HG03060 (cell line): Measurements from ENCODE around the gene AP3S2.

Experiments used
- ATAC-seq: cut with Tn5 transposase; IDR thresholded peaks from one replicate; pipeline ENCODE4 v1.9.1; 2021; ENCODE audit warnings: low read depth, moderate number of reproducible peaks; ENCODE audit not compliant: unreplicated experiment

AP3S2 gene

DNA sequence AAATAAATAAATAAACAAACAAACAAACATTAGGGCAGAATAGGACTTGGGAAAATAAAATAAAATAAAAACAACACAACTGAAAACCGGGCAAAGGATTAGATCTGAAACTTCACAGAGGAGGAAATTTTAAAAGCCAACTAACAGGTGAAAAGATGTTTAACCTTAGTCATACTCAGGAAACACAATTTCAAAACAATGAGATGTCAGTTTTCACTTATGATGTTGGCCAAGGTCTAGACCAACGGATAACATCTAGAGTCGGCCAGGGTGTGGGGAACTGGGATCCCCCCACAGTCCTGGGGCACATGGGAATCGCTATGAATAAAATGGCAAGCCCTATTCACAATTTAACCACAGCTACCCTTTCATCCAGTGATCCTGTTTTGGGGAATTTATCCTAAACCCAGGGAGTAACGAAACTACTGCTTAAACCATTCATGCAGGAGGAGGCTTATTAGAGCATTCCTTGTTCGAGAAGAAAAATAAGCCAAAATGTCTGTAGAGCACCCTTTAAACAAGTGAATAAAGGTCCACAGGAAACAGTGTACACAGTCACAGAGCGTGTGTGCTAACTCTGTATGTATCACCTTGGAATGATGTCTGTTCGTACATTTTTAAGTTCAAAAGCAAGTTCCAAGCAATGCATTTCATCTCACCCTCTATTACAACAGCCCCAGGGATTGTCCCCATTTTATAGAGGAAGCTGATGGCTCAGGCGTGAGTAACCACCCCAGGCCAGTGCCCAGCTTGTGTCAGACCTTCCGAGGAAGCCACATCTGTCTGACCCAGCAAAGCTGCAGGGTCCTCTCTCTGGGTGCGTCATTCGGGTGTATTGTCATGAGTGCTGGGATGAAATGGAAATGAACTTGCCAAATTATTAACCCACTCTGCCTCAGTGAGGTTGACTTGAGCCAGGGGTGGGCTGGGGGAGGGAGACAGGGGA, 72.9 kb downstream of the AP3S2 start:
- ATAC-seq = no peak

DNA sequence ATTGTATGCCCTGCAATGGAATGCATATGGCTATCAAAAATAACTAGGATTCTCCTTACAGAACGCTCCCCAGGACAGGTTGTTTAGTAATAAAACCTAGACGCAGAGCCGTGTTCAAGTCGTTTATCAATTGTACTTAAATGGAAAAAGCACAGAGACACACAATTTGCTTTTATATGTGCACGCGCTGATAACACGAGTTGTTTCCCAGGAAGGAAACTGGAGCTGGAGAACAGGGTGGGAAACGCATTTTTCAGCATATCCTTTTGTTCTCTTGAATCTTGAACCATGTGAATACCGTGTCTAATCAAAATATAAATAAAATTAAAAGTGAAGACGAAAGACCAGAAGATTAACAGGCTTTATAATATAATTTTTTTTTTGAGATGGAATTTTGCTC, 75.5 kb downstream of the AP3S2 start:
- no peak for ATAC-seq

GRCh38 chr15:89817701-89818280, 76.0 kb downstream of the AP3S2 start:
- no peak for ATAC-seq

DNA sequence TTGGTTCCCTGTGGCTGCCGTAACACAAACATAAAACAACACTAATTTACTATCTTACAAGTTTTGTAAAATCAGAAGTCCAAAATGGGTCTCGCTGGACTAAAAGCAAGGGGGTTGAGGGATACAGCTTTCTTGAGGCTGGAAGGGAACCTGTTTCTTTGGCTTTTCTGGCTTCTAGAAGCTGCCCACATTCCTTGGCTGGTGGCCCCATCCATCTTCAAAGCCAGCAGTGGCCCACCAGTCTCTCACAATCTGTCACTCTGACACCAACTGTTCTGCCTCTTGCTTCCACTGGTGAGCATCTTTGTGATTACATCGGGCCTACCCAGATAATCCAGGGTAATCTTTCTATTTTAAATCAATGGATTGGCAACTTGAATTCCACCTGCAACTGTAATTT, 78.0 kb downstream of the AP3S2 start:
- ATAC-seq = no peak

GRCh38 chr15:89814112-89814742, 79.6 kb downstream of the AP3S2 start:
- ATAC-seq = no peak

DNA sequence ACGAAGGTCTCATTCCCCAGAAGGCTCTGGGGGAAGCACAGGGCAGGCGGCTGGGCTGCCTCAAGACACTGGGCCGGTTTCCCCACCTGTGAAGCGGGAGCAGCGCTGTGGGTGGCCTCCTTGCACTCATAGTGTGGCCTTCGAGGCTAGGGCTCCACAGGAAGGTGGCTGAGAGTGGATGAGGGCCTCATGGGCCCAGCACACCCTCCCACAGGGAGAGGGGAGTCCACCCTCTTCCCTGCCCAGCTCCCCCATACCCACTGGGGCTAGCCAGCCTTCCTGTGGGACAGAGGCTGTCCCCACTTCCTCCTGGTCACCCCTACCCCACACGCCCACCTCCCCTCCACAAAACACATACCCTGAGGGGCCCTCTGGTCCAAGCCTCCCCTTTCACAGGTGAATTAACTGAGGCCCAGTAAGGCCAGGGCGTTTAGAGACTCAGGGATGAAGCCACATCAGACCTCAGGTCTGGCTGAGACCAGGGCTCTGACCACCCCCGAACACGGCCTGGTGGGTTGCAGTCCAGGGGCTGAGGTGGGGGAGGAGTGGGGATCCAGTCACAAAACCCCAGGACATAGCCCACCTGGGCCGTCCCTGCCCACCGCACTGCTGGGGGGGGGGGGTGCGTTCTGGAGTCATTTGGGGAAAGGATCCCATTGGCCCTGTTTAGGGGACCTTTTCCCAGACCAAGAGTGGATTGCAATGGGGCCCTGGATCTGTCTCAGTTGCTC, 80.2 kb downstream of the AP3S2 start:
- ATAC-seq = no peak

- no peak for ATAC-seq
These were observed 80.9 kb downstream of the AP3S2 start for GRCh38 chr15:89812847-89813320.

GRCh38 chr15:89812011-89812846, 81.6 kb downstream of the AP3S2 start:
- no peak for ATAC-seq

- ATAC-seq = no peak
These were observed 83.0 kb downstream of the AP3S2 start for GRCh38 chr15:89810837-89811236.

DNA sequence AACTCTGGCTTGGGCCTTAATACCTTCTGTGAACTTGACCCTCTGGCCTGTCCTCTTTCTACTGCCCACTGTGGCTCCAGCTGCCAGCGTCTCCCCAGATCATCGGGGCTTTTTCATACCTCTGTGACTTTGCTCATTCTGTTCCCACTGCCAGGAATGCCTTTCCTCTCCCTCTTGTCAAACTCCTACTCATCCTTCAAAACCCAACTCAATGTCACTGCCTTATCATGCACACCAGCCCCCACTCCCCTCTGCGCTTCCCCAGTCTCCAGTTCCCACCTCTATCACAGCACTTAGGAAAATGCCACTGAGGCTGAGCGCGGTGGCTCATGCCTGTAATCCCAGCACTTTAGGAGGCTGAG, 84.0 kb downstream of the AP3S2 start:
- ATAC-seq = no peak

DNA sequence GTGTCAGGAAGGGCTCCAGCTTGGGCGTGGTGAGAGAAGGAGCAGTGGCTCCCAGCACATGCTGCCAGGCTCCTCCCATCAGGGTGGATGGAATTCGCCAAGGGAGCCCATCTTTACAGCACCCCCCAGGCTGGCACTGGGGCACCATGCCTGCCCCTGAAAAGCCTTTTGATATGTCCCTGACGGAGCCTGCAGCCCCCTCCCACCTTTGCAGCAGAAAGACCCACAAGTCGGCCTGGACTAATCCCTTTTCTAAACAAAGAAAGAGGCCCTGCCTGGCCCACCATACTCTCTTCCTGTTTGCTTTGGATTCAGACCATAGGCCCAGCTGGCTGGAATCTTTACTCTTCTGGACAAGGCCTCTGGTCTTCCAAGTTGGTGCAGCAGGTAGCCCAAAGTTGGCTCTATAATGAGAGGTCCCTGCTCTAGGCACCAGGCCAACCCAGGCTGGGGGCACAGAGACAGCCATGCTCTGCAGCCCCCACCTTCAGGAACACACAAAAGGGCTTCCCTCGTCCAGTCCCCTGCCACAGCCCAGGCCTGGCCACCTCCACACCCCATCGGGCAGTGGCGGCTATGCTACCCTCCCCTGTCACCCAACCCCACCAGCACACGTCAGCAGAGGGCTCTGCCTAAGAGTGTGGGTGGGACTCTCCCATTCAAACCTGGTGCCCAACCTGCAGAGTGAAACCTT, 84.6 kb downstream of the AP3S2 start:
- no peak for ATAC-seq

GRCh38 chr15:89808160-89808870, 85.5 kb downstream of the AP3S2 start:
- no peak for ATAC-seq

GRCh38 chr15:89807689-89808088, 86.1 kb downstream of the AP3S2 start:
- no peak for ATAC-seq

GRCh38 chr15:89806559-89807550, 86.9 kb downstream of the AP3S2 start:
- ATAC-seq = no peak

GRCh38 chr15:89806210-89806558, 87.6 kb downstream of the AP3S2 start:
- ATAC-seq = no peak

DNA sequence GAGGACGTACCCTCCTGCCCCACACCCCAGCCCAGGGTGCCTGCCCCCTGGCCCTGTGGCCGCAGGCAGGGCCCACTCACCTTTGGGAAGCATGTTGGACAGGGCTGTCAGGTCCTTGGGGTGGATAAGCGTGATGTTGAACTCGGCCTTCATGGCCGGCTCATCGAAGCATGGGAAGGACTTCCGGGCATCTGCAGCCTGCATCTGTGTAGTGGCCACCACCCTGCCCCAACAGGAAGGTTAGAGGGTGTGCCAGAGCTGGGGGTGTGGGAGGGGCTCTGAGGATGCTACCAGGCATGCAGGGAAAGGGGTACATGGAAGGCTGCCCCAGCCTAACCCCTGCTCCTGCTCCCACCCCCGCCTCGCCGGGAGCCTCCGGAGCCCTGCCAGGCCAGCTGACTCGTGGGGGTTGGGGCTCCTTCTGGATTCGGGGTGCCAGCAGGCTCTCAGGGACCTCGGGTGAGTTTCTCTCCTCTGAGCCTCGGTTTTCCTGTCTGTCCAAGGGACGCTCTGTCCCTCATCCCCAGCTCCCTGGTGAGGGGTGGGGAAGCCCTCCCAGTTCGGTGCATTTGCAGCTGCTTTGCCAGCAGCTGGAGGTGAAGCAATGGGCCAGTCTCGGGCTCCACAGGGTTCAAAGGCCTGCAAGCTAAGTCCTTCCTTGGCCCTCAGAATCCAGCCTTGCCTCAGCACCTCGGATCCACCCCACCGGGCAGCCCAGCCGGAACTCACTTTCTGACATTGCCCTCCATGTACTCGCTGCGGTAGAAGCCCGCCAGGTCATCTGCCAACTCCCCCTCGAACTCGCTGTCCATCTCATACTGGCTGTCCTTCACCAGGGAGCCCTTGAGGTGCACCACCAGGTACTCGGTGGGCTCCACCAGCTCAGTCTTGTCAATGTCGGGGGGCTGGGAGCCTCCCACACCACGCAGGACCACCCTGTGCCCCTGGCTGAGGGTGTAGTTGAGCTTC, 88.3 kb downstream of the AP3S2 start:
- no peak for ATAC-seq
